Embryonic facial prominence (tissue), 1 donor: ENCODE data around the gene BTG1.

Experiments
- DNase-seq: peaks from one replicate; pipeline ENCODE4 v3.0.0-alpha.2; 2016; ENCODE audit errors: extremely low spot score

BTG1 gene

GRCh38 chr12:92145731-92146496 lies at the start of gene BTG1:
BTG1 (minus strand) TSS chr12:92145846; CDS start chr12:92145535, 311 bp downstream.
- peak; percentile 100 for DNase-seq

GRCh38 chr12:92194561-92194960 lies 48.9 kb upstream of the BTG1 start:
- no peak for DNase-seq

GRCh38 chr12:92193846-92194245 lies 48.2 kb upstream of the BTG1 start:
- DNase-seq = peak; percentile 46

GRCh38 chr12:92193063-92193462 lies 47.4 kb upstream of the BTG1 start:
- no peak for DNase-seq

- DNase-seq = no peak
Measured at GRCh38 chr12:92192360-92192759, 46.7 kb upstream of the BTG1 start.

- DNase-seq = no peak
Measured at GRCh38 chr12:92191061-92191460, 45.4 kb upstream of the BTG1 start.

GRCh38 chr12:92188517-92189188 lies 43.0 kb upstream of the BTG1 start:
- no peak for DNase-seq

- DNase-seq = no peak
Measured at GRCh38 chr12:92186038-92186470, 40.4 kb upstream of the BTG1 start.

- no peak for DNase-seq
Measured at GRCh38 chr12:92185052-92185451, 39.4 kb upstream of the BTG1 start.

GRCh38 chr12:92183575-92183974 lies 37.9 kb upstream of the BTG1 start:
- DNase-seq = no peak

- no peak for DNase-seq
Measured at GRCh38 chr12:92178340-92178739, 32.7 kb upstream of the BTG1 start.

GRCh38 chr12:92176646-92177045 lies 31.0 kb upstream of the BTG1 start:
- no peak for DNase-seq

GRCh38 chr12:92175961-92176360 lies 30.3 kb upstream of the BTG1 start:
- DNase-seq = no peak

- DNase-seq = no peak
Measured at GRCh38 chr12:92170050-92170449, 24.4 kb upstream of the BTG1 start.

GRCh38 chr12:92167075-92167474 lies 21.4 kb upstream of the BTG1 start:
- DNase-seq = no peak

- DNase-seq = no peak
Measured at GRCh38 chr12:92164712-92165111, 19.1 kb upstream of the BTG1 start.

GRCh38 chr12:92162079-92162478 lies 16.4 kb upstream of the BTG1 start:
- DNase-seq = no peak

- DNase-seq = no peak
Measured at GRCh38 chr12:92158796-92159439, 13.3 kb upstream of the BTG1 start.

GRCh38 chr12:92156704-92157395 lies 11.2 kb upstream of the BTG1 start:
- no peak for DNase-seq

- DNase-seq = no peak
Measured at GRCh38 chr12:92156139-92156538, 10.5 kb upstream of the BTG1 start.

GRCh38 chr12:92155733-92156132 lies 10.1 kb upstream of the BTG1 start:
- no peak for DNase-seq

- DNase-seq = no peak
Measured at GRCh38 chr12:92151916-92152315, 6.3 kb upstream of the BTG1 start.
